ENCODE measurements around the gene ZNF746.

The ZNF746 gene

DNA sequence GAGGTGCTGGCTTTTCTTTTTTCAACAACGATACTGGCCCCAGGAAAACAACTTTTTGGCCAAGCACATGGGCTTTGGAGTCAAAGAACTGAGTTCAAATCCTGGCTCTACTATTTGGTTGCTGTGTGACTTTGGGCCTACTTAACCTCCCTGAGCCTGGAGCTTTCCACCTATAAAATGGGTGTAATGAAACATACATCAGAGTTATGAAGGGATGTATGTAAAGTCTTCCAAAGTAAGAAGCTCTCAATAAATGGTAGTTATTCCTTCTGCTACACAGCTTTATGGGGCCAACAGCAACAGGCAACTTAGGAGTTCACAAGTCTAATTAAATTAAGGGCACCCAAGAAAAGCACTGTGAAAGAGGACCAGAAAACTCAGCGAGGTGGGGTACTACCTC, 69.7 kb downstream of the ZNF746 start:
- H3K4me3 ChIP-seq (ENCODE audit: low read depth, low read length), result no peak overlapping the region
- ChIA-PET POLR2A (no interaction called here), CTCF (interaction anchor here (0.7 to 1.6 kb wide), 2 partner anchors 9 to 72 kb away, joined by 3 to 4 read pairs; no protein-coding TSS in a partner anchor)
- TF ChIP-seq, protein P1, sequence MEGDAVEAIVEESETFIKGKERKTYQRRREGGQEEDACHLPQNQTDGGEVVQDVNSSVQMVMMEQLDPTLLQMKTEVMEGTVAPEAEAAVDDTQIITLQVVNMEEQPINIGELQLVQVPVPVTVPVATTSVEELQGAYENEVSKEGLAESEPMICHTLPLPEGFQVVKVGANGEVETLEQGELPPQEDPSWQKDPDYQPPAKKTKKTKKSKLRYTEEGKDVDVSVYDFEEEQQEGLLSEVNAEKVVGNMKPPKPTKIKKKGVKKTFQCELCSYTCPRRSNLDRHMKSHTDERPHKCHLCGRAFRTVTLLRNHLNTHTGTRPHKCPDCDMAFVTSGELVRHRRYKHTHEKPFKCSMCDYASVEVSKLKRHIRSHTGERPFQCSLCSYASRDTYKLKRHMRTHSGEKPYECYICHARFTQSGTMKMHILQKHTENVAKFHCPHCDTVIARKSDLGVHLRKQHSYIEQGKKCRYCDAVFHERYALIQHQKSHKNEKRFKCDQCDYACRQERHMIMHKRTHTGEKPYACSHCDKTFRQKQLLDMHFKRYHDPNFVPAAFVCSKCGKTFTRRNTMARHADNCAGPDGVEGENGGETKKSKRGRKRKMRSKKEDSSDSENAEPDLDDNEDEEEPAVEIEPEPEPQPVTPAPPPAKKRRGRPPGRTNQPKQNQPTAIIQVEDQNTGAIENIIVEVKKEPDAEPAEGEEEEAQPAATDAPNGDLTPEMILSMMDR (IDR thresholded peaks at IDR 0.05; ENCODE audit: insufficient read depth, low read length, missing control alignments), result no peak
- DNase-seq (ENCODE audit: low read depth, low spot score), result no peak

DNA sequence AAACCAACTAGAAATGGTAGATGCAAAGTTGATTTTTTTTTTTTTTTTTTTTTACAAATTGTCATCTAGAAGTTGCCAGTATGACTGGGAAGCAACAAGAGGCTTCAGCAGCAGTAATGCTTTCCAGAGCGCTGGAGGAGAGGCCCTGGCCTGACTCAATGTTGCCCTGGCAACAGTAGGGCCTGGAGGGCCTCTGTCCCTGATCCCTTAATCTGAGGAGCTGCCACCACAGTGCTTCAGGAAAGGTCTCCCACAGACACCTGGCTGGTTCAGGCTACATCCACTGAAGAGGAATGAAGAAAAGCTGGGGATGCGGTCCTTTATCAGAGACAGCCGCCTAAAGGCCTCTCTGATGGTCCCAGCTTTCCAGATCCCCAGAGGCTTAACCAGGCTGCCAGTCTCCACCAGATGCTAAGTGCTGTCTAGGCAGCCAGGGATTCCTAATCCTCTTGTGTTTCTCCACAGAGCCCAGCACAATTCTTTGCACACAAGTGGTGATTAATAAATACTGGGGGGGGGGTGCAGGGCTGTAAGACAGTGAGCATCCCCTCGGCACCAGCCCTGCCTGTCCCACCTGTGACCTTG, 70.4 kb downstream of the ZNF746 start:
- CTCF ChIA-PET, result interaction anchor here (0.7 to 1.6 kb wide), 2 partner anchors 8 to 71 kb away, joined by 3 to 4 read pairs; no protein-coding TSS in a partner anchor
- POLR2A ChIA-PET, result no interaction called here
- H3K4me3 ChIP-seq (ENCODE audit: low read depth, low read length), result no peak overlapping the region
- no peak for DNase-seq (ENCODE audit: low read depth, low spot score)
- TF ChIP-seq, protein P1 (IDR thresholded peaks at IDR 0.05; ENCODE audit: insufficient read depth, low read length, missing control alignments), result no peak

DNA sequence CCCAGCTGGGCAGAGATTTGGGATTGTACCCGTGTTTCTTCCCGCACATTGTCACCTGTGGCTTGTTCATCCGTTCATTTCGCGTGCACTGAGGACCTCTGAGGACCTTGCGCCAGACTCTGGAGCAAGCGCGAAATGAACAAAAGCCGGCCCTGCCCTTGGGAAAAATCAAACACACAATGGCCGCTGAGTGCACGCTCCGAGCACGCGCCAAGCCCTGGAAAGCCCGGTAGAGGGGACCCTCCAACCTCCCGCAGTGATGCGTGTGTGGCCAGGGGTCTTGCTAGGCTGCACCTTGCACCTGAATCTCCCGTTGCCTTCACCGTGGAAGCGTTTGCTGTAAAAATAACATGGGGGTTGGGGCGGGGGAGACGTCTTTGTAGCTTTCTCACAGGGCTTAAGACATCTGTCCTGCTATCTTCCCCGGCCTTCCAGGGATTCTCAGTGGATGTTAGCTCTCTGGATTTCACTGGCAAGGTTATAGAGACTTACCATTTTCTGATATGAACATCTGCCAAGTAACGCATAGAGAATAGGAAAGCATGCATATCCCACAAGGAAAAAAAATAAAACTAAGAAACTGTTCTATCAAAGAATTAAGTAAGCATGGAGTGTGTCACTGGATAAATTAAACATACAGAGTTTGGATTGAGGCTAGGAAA, 74.0 kb downstream of the ZNF746 start:
- TF ChIP-seq, protein P1 (IDR thresholded peaks at IDR 0.05; ENCODE audit: insufficient read depth, low read length, missing control alignments), result no peak
- CTCF ChIA-PET, result interaction anchor here (1.0 to 1.8 kb wide), 4 partner anchors 11 to 162 kb away, joined by 3 to 10 read pairs (median 4); partner anchors contain the start of gene ZNF783

DNA sequence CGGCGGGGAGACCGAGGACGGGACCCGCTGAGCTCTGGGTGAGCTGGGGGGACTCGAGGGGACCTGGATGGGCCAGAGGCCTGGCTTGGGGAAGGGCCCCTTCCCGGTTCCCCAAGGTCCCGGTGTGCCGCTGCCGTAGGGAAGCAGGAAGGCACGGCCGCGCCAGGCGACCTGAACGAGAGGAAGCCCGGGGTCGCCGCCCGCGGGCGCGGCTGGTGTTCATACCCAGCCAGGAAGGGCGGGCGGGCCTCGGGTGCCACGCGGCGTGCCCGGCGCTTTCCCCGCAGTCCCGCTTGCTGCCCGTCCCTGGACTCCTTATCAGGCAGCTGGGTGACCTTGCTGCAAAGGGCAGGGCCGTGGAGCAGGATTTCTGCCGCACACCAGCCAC, 74.7 kb downstream of the ZNF746 start:
- peak overlapping the region; percentile 27 for H3K4me3 ChIP-seq (ENCODE audit: low read depth, low read length)
- no peak for DNase-seq (ENCODE audit: low read depth, low spot score)

More for the DNA sequence above, 74.0 kb downstream of the ZNF746 start:
- no peak overlapping the region for H3K4me3 ChIP-seq (ENCODE audit: low read depth, low read length)
- POLR2A ChIA-PET, result no interaction called here
- DNase-seq (ENCODE audit: low read depth, low spot score), result no peak

More for the DNA sequence above, 74.7 kb downstream of the ZNF746 start:
- POLR2A ChIA-PET, result no interaction called here
- CTCF ChIA-PET, result interaction anchor here (0.7 to 1.8 kb wide), 16 partner anchors 9 to 202 kb away, joined by 3 to 10 read pairs (median 3); partner anchors contain the start of gene ZNF783
- TF ChIP-seq, protein P1 (IDR thresholded peaks at IDR 0.05; ENCODE audit: insufficient read depth, low read length, missing control alignments), result no peak
